Neural crest cell (in vitro differentiated cells): ENCODE results near the gene FBXL7. TPM values are rescaled to one million over a fixed set of nuclear protein-coding genes. Genes with fewer than 3 reads are reported as not detected.

Experiments
- DNase-seq: peaks from one replicate; pipeline ENCODE4 v3.0.0; 2021; ENCODE audit warnings: low read depth, mixed read lengths, low spot score
- H3K27ac Mint-ChIP-seq: one replicate; pipeline ENCODE4 v1.8.0; 2021; ENCODE audit warnings: mild to moderate bottlenecking, mixed read lengths; ENCODE audit not compliant: unreplicated experiment
- H3K27me3 Mint-ChIP-seq: 2 replicates; pipeline ENCODE4 v1.8.0; 2021; ENCODE audit warnings: low read depth, mild to moderate bottlenecking, mixed read lengths
- H3K36me3 Mint-ChIP-seq: 2 replicates; pipeline ENCODE4 v1.8.0; 2021; ENCODE audit warnings: low read depth, mild to moderate bottlenecking, mixed read lengths
- H3K4me1 Mint-ChIP-seq: 2 replicates; pipeline ENCODE4 v1.8.0; 2021; ENCODE audit warnings: mixed read lengths
- H3K4me3 Mint-ChIP-seq: one replicate; pipeline ENCODE4 v1.8.0; 2021; ENCODE audit warnings: mild to moderate bottlenecking, mixed read lengths
- H3K9me3 Mint-ChIP-seq: 2 replicates; pipeline ENCODE4 v1.8.0; 2021; ENCODE audit warnings: mixed read lengths
- CTCF ChIP-seq: fragments of 200-600 bp; sonication (generic); conservative IDR thresholded peaks from 2 replicates; pipeline ENCODE4 v1.5.0; 2021; ENCODE audit warnings: antibody characterized with exemption, mild to moderate bottlenecking
- total RNA-seq: library from RNA; stranded (reverse); gene quantifications from 2 replicates; pipeline ENCODE4 v1.2.1, GENCODE V29; 2021

FBXL7 gene
- total RNA-seq, 1 donor from 2014 or later = 20.8 TPM

- H3K27me3 Mint-ChIP-seq = no peaks in the 10 kb centered on the region
- H3K27ac Mint-ChIP-seq = peak overlapping the region; percentile 85
- H3K4me1 Mint-ChIP-seq = peaks cover 27% of the 10 kb centered on the region
- H3K9me3 Mint-ChIP-seq = peaks cover 3% of the 10 kb centered on the region
- no peak for TF ChIP-seq CTCF
- no peak overlapping the region for H3K4me3 Mint-ChIP-seq
- no peaks in the 10 kb centered on the region for H3K36me3 Mint-ChIP-seq
- no peak for DNase-seq
These were observed 106.2 kb downstream of the FBXL7 start for GRCh38 chr5:15606197-15606596.

DNA sequence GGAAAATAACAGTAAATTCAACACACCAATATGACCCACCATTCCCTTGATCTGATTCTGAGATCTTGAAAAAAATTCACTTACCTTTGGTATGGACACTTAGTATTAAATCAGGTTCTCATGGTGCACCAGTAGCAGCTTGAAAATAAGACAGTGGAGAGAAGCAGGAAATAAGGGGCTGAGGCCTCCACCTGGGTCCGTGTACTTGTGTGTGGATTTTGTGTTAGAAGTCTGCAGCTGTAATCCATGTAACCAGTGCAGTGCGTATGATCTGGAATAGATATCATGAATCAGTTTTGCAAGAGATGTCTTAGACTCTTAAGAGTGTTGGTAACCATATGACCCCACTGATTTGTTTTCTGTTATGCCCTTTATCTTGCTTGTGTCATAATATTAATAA lies 107.1 kb downstream of the FBXL7 start:
- Mint-ChIP-seq H3K9me3 (peaks cover 3% of the 10 kb centered on the region), H3K4me1 (peaks cover 22% of the 10 kb centered on the region), H3K27me3 (no peaks in the 10 kb centered on the region), H3K36me3 (no peaks in the 10 kb centered on the region), H3K27ac (no peak overlapping the region), H3K4me3 (no peak overlapping the region)
- no peak for DNase-seq
- TF ChIP-seq CTCF = no peak

- Mint-ChIP-seq H3K36me3 (no peaks in the 10 kb centered on the region), H3K9me3 (peaks cover 3% of the 10 kb centered on the region), H3K27me3 (no peaks in the 10 kb centered on the region), H3K4me1 (peaks cover 22% of the 10 kb centered on the region), H3K4me3 (no peak overlapping the region), H3K27ac (peak overlapping the region; percentile 91)
- TF ChIP-seq CTCF = no peak
- DNase-seq = no peak
These were observed 109.2 kb downstream of the FBXL7 start for GRCh38 chr5:15609076-15609725.

DNA sequence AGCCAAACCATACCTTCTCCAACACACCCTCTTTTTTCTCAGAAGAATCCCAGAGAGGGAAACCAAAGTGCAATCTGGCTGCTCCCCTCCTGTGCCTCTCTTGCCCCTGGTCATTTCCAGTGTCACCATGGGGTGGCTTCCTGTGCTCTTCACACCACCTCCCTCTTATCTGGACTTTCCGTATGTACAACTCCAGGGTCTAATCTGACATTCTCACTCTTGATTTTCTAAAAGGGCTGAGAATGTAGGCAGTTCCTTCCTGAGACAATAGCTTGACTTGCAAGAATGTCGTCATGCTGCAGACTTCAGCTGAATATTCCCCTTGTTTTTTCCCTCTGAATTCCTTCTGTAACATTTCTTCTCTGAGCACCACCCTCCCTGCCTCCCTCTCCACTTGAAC lies 110.2 kb downstream of the FBXL7 start:
- TF ChIP-seq CTCF = no peak
- Mint-ChIP-seq H3K27ac (no peak overlapping the region), H3K4me1 (peaks cover 22% of the 10 kb centered on the region), H3K4me3 (no peak overlapping the region), H3K36me3 (no peaks in the 10 kb centered on the region), H3K9me3 (peaks cover 3% of the 10 kb centered on the region), H3K27me3 (no peaks in the 10 kb centered on the region)
- no peak for DNase-seq

GRCh38 chr5:15611008-15611407 lies 111.0 kb downstream of the FBXL7 start:
- Mint-ChIP-seq H3K27ac (no peak overlapping the region), H3K27me3 (no peaks in the 10 kb centered on the region), H3K36me3 (no peaks in the 10 kb centered on the region)

More at GRCh38 chr5:15611008-15611407, 111.0 kb downstream of the FBXL7 start:
- peaks cover 20% of the 10 kb centered on the region for H3K4me1 Mint-ChIP-seq
- TF ChIP-seq CTCF = no peak
- no peak for DNase-seq
- no peak overlapping the region for H3K4me3 Mint-ChIP-seq
- H3K9me3 Mint-ChIP-seq = peaks cover 3% of the 10 kb centered on the region
